GM21526 (cell line): ENCODE results near the gene ATF7IP2.
"Not testable (repeated sequence)": the region's sequence is repeated elsewhere in the genome, so short reads cannot be mapped to it uniquely, and the experiment has no call there.

ENCODE experiments used
- ATAC-seq: cut with Tn5 transposase; IDR thresholded peaks from one replicate; pipeline ENCODE4 v1.9.1; 2021; ENCODE audit warnings: moderate library complexity; ENCODE audit not compliant: unreplicated experiment, low FRiP score

Gene ATF7IP2

GRCh38 chr16:10441726-10442125 is 55.9 kb downstream of the ATF7IP2 start:
- no peak for ATAC-seq

- ATAC-seq = no peak
These were observed 61.4 kb downstream of the ATF7IP2 start for GRCh38 chr16:10447289-10447688.

- not testable (repeated sequence) for ATAC-seq
These were observed 66.6 kb downstream of the ATF7IP2 start for GRCh38 chr16:10452208-10453158.

- ATAC-seq = no peak
These were observed 67.3 kb downstream of the ATF7IP2 start for GRCh38 chr16:10453159-10453510.

GRCh38 chr16:10465821-10466220 is 80.0 kb downstream of the ATF7IP2 start:
- no peak for ATAC-seq

- ATAC-seq = no peak
These were observed 80.5 kb downstream of the ATF7IP2 start for GRCh38 chr16:10466313-10466712.

GRCh38 chr16:10466861-10467260 is 81.0 kb downstream of the ATF7IP2 start:
- ATAC-seq = no peak

- ATAC-seq = not testable (repeated sequence)
These were observed 90.8 kb downstream of the ATF7IP2 start for GRCh38 chr16:10476636-10477035.

- ATAC-seq = no peak
These were observed 94.3 kb downstream of the ATF7IP2 start for GRCh38 chr16:10480151-10480550.

GRCh38 chr16:10485159-10485558 is 99.3 kb downstream of the ATF7IP2 start:
- no peak for ATAC-seq

GRCh38 chr16:10485698-10486382 is 100.0 kb downstream of the ATF7IP2 start:
- ATAC-seq = no peak

GRCh38 chr16:10490141-10490540 is 104.3 kb downstream of the ATF7IP2 start:
- ATAC-seq = no peak

- ATAC-seq = no peak
These were observed 107.4 kb downstream of the ATF7IP2 start for GRCh38 chr16:10493276-10493675.

- no peak for ATAC-seq
These were observed 108.6 kb downstream of the ATF7IP2 start for GRCh38 chr16:10494343-10495030.

GRCh38 chr16:10495031-10495345 is 109.1 kb downstream of the ATF7IP2 start:
- no peak for ATAC-seq

GRCh38 chr16:10497132-10498101 is 111.6 kb downstream of the ATF7IP2 start:
- ATAC-seq = no peak

GRCh38 chr16:10500582-10500981 is 114.7 kb downstream of the ATF7IP2 start:
- ATAC-seq = no peak

GRCh38 chr16:10501016-10501607 is 115.3 kb downstream of the ATF7IP2 start:
- ATAC-seq = no peak

GRCh38 chr16:10502776-10503175 is 116.9 kb downstream of the ATF7IP2 start:
- no peak for ATAC-seq

- no peak for ATAC-seq
These were observed 118.6 kb downstream of the ATF7IP2 start for GRCh38 chr16:10504404-10504885.
